SH-SY5Y (cell line): Measurements from ENCODE around the gene TMEM95.

Experiments used
- GATA2 ChIP-seq: IDR thresholded peaks from 2 replicates; pipeline ENCODE4 v1.6.1; 2011; ENCODE audit warnings: mild to moderate bottlenecking, low read depth, low read length
- GATA3 ChIP-seq: IDR thresholded peaks from 2 replicates; pipeline ENCODE4 v1.6.1; 2011; ENCODE audit warnings: low read depth, mild to moderate bottlenecking, low read length, moderate library complexity

DNA sequence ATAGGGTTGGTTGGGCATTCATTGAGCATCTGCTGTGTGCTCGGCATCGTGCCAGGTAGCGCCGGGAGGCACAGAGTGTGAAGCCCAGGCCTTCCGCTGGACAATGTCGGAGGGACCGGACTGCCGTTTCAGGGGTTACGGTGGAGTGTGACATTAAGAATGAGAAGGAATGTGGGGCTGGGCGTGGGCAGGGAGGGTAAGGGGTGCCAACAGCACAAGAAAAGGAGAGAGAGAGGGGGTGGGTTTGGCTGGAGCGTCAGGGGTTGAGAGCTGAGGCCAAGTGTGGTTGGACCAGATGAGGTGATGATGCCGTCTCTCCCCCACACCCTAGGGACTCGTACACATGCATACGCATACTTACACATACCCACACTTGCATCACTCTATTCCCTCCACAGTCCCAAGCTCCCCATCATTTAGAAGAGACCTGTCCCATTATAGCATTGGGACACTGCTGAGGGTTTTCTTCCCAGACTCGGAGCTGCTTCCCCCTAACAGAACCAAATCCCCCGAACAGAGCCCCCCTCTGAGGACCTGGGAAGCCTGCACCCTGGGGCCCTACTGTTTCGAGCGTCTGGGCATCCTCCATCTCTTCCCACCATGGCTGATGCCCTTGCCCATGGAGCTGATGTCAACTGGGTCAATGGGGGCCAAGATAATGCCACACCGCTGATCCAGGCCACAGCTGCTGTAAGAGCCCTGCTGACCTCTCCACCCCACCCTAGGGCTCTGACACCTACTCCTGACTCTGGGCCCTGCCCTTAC lies 6.3 kb upstream of the TMEM95 start:
- TF ChIP-seq GATA2 (no peak), GATA3 (no peak)
